Measurements from ENCODE around the gene AKAP13.

DNA sequence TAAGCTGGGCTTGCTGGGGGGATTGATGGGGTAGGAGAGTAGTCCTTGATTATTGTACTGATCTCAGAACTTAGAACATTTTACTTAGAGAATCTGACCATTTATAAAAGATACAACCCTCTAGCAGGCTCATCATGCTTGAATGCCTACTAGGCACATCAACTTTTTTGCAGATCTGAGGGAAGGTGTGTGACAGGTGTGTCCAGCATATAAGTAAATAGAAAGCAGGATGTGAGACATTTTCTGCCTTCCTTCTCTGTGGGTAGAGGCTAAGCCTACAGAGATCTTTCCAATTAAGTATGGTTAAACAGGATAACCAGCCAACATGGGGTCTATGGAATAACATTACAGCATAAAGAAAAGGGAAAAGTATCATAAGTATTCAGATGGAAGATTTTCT lies 159.1 kb downstream of the AKAP13 start:
- TF ChIP-seq CTCF (IDR thresholded peaks at IDR 0.05; ENCODE audit: low read depth, low read length): no peak
- TF ChIP-seq MYC (IDR thresholded peaks at IDR 0.05; ENCODE audit: low read depth, low read length): no peak
- TF ChIP-seq POLR2A (IDR thresholded peaks at IDR 0.05; ENCODE audit: extremely low read depth, insufficient read length): no peak
- TF ChIP-seq MAX (IDR thresholded peaks at IDR 0.05; ENCODE audit: low read depth, low read length): no peak

Measured in NB4 (cell line).